ENCODE measurements around the gene UTY.

GRCh38 chrY:13307959-13308358, 171.9 kb downstream of the UTY start:
- TF ChIP-seq POLR2AphosphoS5 (IDR thresholded peaks at IDR 0.05; ENCODE audit: low read depth, low read length) (no peak), POLR2A (IDR thresholded peaks at IDR 0.05; ENCODE audit: low read depth, low read length) (no peak)

Measured in GM12892 (cell line).